Stimulated activated CD4-positive, alpha-beta T cell treated with anti-CD3 and anti-CD28 coated beads, TNF-alpha, amount 100 ng/mL, for 48 hours (primary cell): ENCODE data around the gene CHCHD6.

Experiments
- DNase-seq, 3 donors: peaks; one replicate each; pipeline ENCODE4 v3.0.0-alpha.2; 2020; ENCODE audit warnings: low read depth in 3 of 3

Gene CHCHD6

DNA sequence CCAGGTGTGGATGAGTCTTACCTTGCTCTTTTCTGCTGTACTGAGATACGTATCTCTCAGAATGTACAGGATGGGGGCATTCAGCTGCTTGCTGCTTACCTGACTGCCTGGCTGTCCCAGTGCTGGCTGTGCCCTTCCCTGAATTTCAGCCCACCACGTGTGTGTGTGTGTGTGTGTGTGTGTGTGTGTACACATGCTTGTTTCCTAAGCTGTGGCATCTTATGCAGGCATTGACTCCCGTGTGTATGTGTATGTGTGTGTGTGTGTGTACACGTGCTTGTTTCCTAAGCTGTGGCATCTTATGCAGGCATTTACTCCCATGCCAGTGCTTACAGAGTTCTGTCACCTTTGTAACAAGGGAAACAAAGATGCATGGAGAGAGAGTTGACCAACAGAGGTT, 218.4 kb downstream of the CHCHD6 start:
- DNase-seq, result no peak

DNA sequence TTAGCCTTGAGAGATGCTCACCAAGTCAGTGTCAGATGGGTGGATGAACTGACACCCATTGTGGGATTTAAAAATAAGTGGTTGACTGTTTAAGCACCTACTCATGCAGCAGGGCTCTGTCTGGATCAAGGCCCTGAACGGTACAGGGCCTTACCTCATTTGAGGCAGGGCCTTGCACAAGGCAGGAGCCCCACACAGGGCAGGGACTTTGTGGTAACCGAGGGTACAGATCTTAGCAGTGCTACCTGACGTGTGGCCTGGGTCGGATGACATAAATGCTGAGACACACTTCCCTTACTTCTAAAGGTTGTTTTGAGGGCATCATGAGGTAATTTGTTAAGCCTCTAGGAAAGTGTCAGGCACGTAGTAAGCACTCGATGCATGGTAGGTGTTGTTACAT, 219.4 kb downstream of the CHCHD6 start:
- DNase-seq, result no peak

- DNase-seq, result no peak
Observed at GRCh38 chr3:126923895-126924294, 219.9 kb downstream of the CHCHD6 start.

DNA sequence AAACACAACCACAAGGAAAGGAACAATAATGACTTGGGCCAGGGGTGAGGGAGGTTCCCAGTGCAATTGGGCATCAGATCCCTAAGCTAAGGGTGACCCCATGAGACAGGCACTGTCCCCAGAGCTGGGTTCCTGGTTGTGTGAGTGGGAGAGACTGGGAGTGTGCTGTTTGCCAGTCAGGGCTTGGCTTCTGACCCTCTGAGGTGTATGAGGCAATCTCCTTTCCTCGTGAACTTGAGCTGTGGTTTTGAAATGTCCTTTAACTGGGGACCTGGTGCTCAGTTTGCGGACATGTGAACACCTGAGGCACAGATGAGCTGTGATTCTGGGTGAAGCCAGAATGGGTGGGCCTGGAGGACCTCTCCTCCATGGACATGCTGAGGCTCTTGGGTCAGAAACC, 220.4 kb downstream of the CHCHD6 start:
- no peak for DNase-seq

GRCh38 chr3:126925411-126926171, 221.6 kb downstream of the CHCHD6 start:
- no peak for DNase-seq

GRCh38 chr3:126926684-126927400, 222.8 kb downstream of the CHCHD6 start:
- DNase-seq, result no peak

- no peak for DNase-seq
Observed at GRCh38 chr3:126927401-126927750, 223.3 kb downstream of the CHCHD6 start.

GRCh38 chr3:126927846-126928245, 223.8 kb downstream of the CHCHD6 start:
- DNase-seq, result no peak

- DNase-seq, result no peak
Observed at GRCh38 chr3:126928921-126929474, 225.0 kb downstream of the CHCHD6 start.

DNA sequence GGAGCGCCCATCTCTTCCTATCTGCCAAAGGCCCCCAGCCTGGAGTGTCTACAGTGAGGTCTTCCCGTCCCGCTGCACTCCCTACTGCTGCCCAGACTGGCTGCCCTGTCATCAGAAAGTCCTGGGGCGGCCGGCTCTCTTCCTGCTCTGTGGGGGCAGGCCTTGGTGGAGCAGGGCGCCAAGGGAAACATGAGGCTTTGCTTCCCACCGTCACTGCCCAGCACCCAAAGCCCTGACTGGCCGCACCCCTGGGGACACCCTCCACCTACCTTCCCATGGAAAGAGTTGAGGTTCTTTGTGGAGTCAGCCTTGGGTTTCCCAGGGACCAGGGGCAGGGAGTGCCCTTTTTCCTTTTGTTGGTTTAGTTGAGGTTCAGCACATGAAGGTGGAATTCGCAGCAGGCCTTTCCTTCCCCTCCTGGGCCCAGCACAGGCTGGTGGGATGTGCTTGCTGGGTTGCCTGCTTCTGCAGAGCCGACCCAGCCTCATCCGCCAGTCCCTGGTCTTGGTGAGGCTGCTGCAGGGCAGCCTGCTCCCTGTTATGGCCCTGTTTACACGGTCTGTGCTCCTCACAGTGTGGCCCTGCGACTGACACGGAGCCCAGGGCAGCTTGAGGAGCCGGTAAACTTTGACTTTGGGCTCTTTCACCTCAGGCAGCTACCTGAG, 227.0 kb downstream of the CHCHD6 start:
- DNase-seq, result no peak

DNA sequence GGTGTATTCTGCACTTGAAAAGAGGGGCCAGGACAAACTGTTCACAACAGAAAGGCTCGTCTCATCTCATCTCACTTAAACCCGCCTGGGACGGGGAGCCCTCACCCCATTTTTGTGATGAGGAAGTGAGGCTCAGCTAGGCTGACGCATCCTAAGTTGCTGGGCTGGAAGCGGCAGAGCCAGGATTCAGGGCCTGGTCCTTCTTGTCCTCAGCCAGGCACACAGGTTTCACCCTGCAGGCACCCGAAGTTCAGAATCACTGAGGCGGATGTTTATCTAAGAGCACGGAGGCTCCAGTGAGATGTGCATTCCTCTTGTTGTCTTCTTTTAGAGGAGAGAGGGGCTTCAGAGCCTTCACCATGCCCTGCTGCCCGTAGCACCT, 227.8 kb downstream of the CHCHD6 start:
- no peak for DNase-seq

DNA sequence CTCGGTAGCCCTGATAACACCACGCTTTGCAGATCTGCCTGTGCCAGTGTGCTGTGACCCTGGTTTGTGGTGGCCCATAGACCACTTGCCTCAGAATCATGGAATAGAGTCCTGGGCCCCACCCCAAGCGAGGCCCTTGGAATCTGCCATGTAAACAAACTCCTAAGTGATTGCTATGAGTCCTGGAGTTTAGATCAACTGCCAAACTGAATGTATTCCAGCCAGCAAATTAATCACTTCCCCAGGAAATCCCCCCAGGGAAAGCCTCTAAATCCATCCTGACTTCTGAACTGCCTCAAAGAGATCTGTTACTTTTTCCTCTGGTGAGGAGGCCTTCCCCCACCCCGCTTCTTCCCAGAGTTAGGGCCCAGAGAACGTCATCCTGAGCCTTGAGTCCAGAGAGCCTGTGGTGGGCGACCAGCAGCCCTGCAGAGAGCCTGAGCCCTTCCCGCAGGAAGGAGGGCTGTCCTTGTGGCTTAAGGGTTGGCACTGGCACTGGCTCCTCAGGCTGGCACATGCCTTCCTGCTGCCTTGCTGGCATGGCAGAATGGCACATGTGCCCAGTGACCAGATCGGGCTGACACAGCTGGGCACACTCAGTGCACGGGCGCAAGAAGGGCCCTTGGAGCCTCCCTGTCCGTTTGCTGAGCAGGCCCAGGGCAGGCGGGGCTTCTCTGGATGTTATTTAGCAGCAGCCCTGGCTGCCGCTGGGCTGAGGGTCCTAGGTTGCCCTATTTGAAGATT, 228.3 kb downstream of the CHCHD6 start:
- no peak for DNase-seq

DNA sequence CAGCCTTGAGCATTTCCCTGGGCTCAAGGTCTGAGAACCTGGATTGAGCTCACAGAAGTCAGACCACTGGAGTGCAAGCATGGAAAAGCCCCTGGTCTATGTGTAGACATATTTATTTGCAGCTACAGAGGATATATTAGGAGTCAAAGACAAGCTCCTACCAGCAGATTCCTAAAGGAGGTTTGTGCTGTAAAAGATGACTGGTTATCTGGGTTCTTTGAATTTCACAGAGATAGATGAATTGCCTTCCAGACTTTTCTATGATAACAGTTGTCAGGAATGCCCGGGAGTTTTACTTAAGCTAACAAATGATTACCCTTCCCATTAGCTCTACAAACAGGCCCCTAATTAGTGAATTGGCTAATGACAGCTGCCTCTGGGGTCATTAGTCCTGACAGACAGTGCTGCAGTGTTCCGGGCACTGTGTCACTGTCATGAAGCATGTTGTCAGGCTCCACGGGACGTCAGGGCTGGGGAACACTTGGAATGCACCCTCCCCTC, 230.0 kb downstream of the CHCHD6 start:
- no peak for DNase-seq

- no peak for DNase-seq
Observed at GRCh38 chr3:126934991-126935390, 231.0 kb downstream of the CHCHD6 start.

GRCh38 chr3:126935756-126936509, 231.9 kb downstream of the CHCHD6 start:
- no peak for DNase-seq

GRCh38 chr3:126936853-126937425, 232.9 kb downstream of the CHCHD6 start:
- no peak for DNase-seq

DNA sequence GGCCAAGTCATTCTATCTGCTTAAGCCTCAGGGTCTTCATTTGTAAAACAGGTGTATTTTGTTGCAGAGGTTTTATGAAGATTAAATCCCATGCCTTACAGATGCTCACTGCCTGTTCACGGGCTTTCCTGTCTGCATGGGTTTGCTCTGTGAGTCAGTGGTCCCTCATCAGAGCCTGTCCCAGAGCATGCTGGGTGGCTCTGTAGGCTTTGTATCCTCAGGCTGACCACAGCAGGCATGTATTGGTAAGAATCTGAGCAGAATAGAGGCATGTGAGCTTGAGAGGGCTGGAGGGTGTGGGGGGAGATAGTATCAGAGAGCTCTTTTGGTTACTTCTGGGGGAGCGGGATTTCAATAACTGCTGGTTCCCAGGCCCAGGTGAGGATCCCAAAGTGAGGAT, 233.5 kb downstream of the CHCHD6 start:
- DNase-seq, result no peak

- DNase-seq, result no peak
Observed at GRCh38 chr3:126937973-126938372, 233.9 kb downstream of the CHCHD6 start.

DNA sequence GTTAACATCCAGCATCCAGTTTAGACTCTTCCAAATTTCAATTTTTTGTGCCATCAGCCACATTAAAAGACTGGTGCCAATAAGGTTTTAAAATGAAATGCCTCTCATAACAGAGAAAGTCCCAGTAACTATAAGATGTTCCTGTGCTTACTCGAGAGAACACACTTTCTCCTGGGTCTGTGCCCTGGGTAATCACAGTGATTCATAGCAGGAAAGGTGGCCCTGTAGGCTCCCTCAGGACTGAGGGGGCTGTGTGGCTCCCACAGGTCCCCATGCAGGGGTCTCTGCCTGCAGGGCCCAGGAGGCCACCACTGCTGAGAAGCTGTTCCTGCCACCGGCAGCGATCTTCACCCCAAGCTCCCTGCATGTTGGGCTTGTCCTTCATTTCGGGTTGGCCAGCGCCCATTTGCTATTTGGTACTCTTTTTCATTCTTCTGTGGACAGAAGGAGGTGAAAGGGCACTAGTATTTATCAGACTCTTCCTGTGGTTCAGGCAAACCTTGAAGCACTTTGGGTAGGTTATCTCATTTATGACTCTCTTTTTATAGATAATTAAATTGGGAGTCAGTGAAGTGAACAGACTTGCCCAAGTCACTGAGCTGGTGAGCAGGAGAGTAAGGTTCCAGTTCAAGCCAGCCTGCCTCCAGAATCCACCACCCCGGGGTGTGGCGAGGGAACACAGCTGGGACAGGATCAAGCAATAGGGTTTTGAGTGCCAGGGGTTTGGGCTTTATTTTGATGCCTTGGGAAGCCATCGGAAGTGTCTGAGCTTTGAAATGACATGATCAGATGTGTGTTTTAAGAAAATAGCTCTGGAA, 234.7 kb downstream of the CHCHD6 start:
- no peak for DNase-seq

DNA sequence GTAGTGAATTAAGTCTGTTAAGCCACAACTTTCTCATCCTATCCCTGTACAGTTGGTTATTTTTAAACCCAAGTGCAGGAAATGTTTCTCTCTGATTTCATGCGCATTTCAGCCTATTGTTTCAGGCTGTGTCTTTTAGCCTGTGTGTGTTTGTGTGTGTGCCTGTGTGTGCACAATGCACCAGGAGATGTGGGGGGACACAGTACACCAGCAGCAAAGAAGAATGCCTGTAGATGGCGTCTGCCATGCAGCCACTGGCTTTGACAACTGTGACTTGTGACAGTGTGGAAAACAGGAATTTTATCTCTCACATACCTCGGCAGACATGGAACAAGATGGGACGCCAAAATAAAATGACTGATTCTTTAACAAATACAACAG, 235.3 kb downstream of the CHCHD6 start:
- DNase-seq, result no peak
